Suppressor macrophage (primary cell): ENCODE measurements around the gene NMT1.

Experiments
- DNase-seq, 4 experiments: peaks; one replicate each; pipeline ENCODE4 v3.0.0-alpha.2; 2020 to 2022
- total RNA-seq, 17 experiments: gene quantifications; one replicate each; lab custom pipeline; 2026; ENCODE audit warnings: mixed read lengths in 6 of 17, inconsistent platforms in 3 of 17; lab: John Stamatoyannopoulos, UW

NMT1 gene
- total RNA-seq: 59.2 to 157 (median 116) reads per million in 17 experiments

DNA sequence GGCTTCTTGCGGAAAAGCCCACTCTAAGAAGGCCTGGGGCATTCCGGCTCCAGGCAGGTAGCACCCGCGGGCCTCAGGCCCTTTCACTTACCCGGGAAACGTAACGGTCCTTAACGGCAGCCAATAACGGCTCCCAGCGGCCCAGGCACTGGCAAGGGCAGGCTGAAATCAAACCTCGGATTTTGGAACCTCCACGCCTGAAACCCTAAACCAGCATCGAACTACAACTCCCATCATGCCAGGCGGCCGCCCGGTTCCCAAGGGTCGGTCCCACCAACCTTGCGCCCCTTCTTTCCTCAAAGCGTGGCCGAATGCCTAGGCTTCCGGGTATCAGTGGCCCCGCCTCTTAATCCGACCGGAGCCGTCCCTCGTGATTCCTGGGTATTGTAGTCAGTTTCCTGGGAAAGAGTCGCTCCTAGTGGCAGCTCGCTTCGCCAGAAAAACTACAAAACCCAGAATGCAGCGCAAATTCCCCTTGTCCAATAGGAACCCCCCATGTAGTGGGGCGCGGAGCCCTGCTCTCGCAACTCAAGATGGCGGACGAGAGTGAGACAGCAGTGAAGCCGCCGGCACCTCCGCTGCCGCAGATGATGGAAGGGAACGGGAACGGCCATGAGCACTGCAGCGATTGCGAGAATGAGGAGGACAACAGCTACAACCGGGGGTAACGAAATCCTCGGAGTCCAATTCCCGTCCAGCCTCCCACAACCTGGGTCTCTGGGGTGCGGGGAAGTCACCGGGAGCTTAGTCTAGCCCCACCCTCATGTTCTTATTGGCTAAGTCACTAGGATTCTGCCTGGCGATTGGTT, at the start of gene NMT1:
Gene NMT1 (plus strand): TSS at position 521 of the 809 bp plus-strand sequence. CDS start 13 bp downstream, at position 534.
- DNase-seq: peak; percentile 97 to 100 (median 99)

DNA sequence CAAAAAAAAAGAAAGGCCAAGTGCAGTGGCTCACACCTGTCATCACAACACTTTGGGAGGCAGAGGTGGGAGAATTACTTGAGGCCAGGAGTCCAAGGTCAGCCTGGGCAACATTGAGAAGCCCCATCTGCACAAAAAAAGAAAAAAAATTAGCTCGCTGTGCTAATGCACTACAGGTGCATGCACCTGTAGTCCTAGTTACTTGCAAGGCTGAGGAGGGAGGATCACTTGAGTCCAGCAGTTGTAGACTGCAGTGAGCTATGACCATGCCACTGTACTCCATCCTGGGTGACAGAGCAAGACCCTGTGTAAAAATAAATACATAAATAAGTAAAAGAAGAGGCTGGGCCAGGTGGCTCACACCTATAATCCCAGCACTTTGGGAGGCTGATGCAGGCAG, 49.4 kb upstream of the NMT1 start:
- DNase-seq: no peak

DNA sequence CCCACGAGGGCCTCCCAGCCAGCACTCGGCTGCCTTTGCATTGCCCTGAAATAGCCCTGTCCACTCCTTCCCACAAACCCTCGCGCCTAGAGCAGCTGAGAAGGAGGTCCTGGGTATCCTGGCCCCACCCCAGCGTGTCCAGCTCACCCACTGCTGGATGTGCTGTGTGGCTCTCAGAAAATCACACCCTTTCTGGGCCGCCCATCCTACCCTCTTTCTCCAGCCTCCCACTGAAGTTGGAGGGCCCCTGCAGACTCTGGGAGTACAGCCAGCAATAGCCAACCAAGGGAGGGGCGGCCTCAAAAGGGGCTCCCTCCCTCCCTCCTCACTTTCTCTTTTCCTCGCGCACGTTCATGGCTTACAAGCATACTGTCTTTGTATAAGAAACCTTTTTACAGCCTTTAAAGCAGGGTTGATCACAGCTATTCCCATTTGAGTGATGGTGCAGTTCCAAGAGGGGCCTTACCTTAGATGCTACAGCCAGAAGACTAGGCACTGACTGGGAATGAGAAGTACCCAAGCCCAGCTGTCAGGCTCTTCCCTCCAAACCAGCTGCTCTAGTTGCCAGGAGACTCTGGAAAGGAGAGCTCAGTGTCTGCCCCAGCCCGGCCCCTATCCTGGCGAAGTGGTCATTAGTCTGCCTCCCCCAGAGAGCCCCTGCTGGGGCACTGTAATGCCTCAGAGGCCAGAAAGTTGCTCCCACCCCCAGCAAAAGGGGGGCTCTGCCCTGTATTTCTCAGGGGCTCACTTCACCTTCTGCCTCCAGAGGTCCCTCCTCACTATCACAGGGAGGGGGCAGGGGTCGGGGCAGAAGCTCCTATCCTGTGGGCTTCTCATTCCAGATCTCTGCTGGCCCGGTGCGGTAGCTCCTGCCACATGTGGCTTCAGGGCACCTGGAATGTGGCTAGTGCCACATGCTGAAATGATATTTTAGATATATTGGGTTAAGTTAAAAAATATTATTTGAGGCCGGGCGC, 47.8 kb upstream of the NMT1 start:
- DNase-seq: no peak

DNA sequence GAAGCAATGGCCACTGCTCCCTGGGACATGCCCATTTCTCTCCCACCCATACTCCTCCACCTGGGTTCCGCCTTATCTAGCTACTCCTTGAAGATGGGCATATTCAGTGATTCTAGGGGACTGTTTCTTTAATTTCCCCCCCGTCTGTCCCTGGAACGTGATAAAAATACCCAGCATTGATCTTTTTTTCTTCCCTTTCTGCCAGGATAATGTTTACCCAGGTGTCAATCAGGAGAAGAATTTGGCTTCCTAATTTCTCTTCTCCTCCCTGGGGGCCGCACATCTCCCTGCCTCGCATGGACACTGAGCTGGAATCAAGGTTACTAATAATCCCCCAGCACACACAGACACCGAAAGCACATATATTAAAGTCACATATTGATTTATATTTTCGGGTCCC, 44.9 kb upstream of the NMT1 start:
- DNase-seq: no peak

DNA sequence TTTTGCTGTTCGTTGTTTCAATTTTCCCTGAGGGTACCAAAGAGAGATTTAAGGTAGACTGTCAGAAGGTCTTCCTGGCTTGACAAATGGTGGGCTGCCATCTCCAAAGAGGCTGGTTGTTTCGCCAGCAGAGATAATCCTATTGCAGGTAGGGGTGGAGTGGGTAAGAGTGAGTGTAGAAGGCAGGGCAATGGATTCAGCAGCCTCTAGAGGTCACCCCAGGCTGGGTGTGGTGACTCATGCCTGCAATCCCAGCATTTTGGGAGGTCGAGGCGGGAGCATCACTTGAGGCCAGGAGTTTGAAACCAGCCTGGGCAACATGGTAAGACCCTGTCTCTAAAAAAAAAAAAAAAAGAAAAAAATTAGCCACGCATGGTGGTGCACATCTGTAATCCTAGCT, 44.3 kb upstream of the NMT1 start:
- DNase-seq: peak in 1 of 4 experiments; percentile 11

DNA sequence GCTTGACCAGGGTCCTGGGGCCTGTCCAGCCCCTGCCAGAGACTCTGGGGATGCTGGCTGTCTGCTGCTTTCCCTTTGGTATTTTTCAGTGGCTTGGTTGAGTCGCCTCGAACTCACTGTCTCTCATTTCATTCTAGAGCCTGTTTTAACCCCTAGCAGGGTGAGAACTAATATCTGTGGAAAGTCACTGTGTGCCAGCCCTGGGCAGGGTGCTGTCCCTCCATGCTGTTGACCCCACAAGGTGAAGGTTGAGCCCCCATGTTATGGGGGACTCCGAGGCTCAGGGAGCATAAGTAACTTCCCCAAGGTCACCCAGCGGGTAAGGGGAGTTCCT, 42.6 kb upstream of the NMT1 start:
- DNase-seq: no peak

DNA sequence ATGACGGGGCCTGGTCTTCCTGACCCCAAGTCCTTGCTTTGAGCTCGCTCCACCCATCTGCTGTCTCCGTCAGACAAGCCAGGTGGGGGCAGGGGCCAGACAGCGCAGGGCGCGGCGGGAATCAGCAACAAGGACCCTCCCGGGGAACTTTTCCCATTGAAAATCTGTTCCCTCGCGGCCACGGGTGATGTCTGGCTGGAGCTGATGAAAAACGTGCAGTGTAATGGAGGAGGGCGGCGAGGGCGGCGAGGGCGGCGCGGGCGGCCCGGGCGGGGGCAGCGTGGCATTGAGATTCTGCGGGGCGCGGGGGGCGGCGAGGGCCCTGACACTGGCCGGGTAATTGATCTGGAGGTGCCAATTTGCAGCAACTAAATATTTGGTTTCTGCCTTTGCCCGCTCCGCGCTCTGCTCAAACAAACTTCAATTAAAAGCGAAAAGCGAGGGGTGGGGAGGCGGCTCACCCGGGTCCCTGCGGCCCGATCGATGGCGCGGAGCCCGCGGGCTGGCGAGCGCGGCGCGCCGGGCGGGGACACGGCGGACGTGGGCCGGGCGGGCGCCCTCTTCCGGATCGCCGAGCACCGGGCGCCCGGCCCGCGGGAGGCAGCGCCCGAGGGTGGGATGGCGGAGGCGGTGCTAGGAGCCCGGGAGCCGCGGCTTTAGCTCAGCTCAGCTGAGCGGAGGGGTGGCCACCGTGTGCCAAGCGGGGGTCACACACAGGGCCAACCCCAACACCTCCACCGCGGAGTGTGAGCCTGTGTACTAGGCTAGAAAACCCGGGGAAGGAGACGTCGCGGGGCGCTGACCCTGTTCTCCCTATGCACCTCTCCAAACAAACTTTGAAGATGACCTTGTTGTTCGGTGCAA, 42.0 kb upstream of the NMT1 start:
- DNase-seq: peak; percentile 55 to 87 (median 71)

DNA sequence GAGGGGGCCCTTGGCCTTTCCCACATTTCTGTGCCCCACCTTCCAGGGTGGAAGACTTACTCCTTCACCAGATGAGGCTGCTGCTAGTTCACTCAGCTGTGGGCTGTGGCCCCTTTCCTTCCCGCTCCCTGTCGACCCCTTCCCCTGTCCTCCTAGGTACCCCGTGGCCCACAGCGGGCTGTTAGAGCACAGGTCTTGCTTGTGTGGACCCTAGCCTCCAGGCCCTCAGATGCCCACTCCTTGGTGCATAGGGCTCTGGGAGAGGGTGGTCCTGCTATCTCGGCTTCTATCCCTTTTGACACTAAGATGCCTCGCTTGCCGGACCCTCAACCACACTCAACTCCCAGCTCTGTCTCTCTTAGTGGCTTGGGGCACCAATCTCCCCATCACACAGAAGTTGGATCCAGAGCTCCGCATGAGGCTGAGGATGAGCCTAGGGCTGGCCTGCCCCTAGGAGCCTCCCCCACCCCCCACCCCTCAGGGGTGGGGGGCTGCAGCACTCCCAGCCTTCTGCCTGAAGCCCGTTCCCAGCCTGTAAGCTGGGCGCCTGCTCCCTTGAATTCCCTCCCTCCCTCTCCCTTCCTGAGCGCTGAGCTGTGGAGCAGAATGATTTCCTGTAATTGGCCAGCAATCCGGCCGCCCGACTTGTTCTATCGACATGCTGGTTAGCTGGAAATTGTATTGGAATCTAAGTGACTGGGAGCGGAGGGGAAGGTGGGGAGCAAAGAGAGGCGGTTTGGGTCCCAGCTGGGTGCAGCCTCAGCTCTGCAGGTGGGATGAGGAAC, 40.6 kb upstream of the NMT1 start:
- no peak for DNase-seq

DNA sequence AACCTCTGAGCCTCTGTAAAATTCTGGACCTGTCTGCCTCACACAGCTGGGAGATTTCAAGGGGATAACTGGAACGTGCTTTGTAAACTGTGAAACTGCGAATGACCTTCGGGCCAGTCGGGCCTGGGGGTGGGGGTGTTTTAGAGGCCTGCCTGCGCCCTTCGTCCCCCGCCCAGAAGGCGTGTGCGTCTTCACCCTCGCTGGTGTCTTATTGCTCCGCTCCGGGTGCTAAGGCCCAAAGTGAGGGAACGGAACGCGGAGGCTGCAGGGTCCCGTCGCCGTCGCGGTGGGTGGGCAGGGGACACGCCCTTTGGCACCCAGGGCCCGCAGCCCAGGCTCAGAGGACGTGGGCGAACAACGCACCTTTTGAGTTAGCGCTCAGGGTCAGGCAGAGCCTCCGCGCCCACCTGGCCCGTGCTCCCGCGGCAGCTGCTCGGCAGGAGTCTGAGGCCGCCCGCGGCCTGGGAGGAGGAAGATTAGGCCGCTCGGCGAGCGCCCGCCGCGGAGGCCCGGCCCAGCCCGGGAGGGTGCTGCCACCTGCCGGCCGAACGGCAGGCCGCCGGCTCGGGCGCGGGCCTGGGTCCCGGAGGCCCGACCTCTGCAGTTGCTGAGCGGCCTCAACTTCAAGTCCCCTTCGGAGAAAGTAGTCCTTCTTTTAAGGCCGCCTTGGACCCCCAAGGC, 39.4 kb upstream of the NMT1 start:
- DNase-seq: peak; percentile 70 to 90 (median 80)

DNA sequence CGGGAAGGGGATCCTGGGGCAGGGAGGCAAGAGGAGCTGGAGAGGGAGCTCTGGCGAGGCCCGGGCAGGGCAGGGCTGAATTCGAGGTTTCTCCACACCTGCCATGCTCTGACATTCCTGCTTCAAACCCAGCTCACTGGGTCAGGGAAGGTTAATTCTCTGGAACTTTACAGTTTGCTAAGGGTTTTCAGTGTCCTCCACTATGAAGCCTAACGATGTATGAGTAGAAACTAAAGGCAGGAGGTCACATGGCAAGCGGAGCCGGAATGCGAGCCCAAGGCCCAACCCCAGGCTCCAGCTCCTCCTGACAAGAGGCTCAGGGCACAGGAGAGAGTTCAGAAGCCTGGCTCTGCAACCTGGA, 38.8 kb upstream of the NMT1 start:
- no peak for DNase-seq

DNA sequence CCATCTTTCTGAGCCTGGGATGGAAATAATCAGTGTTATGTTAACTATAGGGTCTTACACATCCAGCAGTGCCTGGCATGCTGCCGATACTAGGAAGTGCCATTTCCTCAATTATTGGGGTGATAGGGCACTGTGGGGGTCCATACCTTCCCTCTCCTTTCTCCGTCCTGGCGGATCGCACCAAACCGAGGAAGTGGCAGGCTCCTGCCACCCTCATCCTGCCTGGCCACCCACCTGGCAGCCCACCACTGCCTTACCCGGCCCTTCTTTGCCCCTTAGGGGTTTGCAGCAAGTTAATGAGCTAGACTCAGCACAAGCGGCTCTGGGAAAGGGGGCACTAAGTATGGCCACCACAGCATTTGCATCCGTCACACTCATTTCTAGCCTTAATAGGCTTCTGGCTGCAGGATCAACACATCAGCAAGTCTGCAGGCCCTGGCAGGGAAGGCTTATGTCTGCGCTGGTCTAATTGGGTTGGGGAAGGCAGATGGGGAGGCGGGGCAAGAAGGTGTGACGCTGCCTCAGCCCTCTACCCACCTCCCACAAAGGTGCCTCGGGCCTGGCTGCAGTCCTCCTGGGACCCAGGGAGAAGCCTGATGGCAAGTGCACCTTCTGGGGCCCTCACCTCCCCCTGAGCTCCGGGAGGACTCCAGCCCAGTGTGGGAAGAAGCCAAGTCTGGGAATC, 38.3 kb upstream of the NMT1 start:
- no peak for DNase-seq

DNA sequence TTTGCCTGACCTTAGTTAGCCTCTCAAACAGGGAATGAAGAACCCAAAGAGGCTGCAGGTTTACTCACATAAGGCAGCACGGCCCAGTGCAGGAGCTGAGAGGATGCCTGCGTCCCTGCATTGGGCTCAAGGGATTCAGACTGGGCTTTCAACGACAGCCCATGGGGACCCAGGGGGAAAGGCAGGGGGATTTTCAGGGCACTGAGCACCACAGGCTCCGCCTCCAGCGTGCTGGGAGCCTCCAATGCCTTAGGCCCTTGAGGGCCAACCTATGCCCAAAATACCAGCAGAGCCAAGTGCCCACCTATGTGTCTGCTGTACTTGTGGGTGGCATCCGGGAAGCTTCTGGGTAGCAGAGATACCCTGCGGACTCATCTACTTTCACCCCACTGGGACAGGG, 32.0 kb upstream of the NMT1 start:
- no peak for DNase-seq

DNA sequence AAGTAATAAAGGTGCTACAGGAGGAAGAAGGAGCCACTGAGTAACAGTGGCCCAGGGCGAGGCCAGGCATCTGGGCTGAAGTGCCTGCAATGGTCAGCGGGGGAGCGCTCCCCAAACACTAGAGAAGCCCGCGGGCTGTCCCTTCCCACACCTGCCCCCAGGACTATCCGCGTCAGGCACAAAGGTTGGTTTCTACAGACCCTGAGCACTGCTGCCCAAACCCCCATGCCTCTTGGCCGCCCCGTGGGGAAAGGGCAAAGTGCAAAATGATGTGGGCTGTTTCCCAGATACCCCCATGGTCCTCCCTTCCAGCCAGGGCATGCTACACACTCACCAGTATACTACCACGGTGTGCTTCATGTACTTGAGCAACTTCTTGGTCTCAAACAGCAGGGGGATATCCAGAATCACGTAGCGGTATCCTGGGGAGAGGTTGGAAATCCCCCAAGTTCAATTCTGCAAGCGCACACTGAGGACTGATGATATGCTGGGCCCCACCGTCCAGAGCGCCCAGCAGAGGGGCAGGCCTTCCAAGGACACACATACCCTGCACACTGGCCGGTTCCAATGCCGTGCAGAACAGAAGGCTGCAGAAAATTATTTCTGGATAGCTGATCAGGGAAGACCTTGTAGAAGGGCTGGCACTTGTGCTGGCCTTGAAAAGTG, 31.2 kb upstream of the NMT1 start:
- no peak for DNase-seq

DNA sequence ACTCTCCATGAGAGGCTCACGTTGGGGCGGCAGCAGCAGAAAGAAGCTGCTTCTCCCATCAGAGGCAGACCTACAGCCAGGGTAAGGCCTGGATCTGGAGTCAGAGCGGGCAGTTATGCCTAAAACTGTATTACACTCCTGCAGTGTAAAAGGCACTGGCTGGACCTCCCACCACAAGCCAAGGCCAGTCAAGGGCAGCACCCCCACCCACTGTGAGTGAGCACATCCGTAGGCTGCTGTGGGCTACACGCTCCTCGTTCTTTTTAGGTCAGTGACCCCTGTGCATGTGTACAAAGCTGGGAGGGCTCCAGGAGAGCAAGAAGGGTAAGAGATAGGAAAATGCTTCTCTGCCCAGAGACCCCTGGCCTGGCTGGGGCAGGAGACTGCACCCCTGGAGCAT, 30.4 kb upstream of the NMT1 start:
- DNase-seq: no peak

DNA sequence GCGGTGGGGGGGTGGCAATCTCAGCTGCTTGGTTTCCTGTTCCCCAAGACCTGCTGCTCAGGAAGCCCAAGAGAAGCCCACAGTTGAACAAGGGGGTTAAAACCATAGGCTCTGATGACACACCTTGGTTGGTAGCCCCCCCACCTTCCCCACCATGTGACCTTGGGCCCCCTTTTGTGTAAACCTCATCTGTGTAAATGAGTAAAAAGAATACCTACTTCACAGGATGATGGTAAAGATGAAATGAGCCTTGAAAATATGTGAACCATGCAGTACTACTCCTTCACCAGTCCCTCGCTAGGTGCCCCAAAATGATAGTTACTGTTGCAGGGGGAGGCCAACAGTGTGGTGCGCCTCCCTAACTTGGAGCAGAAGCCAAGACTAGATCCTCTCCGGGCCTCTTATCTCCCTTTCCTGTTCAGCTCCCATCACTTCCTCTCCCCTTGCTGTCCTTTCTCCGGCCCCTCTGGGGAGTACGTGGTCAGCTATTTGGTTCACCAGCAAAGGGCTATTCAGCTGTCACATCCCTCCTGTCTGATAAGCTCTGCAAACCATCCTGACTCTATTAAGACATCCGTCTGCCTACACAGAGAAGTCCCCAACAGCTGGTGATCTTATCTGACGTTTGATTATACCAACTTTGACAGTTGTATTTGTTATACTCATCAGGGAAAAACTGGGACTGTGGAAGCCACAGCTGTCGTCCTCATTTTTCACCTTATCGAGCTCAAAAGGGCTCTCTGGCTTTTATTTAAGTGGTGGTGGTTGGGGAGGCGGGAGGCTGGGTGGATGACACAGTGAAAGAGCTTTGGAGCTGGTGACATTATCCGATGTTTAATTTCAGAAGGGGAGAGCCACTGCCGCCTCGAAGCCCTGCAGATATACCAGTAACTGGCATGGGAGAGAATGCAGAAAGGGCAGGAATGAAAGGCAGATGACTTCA, 29.6 kb upstream of the NMT1 start:
- no peak for DNase-seq

DNA sequence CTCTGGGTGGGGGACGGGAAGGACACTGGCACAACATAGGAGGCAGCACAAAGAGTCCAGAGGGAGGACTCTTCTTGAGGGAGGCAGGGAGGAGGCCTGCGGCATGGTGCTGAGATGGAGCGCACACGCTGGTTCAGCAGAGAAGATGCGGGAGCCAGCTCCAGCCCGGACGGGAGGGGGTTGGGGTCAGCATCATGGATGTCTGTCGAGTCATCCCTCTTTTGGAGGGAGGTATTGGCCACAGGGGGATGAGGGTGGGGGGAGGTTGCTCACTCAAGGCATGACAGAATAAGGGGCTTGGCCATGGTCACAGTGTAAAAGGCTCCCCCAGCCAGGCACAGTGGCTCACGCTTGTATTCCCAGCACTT, 29.0 kb upstream of the NMT1 start:
- no peak for DNase-seq

DNA sequence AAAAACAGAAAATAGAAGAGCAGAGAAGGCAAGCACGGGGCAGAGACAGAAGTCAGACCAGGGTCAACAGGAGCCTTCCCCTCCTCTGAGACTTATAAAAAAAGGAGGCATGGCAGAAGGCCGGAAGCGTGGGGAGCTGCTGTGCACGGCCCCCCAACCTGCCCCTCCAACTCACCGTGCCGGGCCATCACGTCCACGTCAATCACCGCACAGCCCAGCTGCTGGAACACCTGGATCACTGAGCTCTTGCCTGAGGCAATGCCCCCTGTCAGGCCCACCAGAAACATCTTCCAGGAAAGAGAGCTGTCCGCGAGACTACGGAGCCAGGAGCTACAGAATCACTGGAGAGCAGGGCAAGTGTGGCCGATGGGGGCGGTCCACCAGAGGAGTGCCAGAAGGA, 26.5 kb upstream of the NMT1 start:
- DNase-seq: no peak

DNA sequence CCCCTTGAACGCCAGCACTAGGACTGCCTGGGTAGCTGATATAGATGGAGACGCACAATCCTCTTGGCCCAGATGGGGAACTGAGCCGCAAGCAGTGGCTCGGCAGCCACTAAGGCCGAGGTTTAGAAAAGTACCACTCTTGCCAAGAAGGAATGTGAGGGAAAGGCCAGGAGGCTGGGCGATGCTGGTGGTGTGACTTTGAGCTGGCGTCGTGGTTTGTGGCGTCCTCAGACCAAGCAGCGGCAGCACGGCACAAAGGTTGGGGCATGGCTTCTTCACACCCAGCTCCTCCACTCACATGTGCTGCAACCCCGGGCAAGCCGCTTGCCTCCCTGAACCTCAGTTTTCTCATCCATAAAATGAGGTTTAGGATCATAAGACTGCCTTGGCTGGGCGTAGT, 25.3 kb upstream of the NMT1 start:
- DNase-seq: no peak

DNA sequence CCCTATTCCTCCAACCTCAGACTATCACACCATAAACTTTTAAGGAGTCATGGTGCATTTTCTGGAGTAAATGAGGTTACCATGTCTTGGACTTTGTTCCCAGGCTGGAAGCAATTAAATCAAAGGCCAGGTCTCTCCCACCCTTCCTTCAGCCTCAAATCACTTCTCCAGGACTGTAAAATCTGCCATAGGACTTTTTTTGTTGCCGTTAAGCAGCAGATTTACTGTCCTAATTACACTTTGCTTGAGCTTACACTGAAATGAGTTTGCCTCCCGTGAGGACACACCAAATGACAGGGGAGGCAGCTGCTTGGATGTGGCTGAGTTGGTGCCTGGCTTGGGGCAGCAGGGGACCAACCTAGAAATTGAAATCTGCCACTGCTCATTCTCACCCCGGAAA, 24.4 kb upstream of the NMT1 start:
- DNase-seq: no peak
